GM12878 (cell line): Measurements from ENCODE around the gene PFN3. TPM values are rescaled to one million over a fixed set of nuclear protein-coding genes. Genes with fewer than 3 reads are reported as not detected.

ENCODE experiments used
- CBX5 ChIP-seq: sonication (generic); IDR thresholded peaks from 2 replicates; pipeline ENCODE4 v1.6.1; 2016; ENCODE audit warnings: low read depth, moderate library complexity, mild to moderate bottlenecking, inconsistent platforms
- CHD1 ChIP-seq: IDR thresholded peaks from 2 replicates; pipeline ENCODE4 v1.6.1; 2012; ENCODE audit warnings: low read depth, low read length, improper control_type of control experiment
- CTCF ChIP-seq, 3 experiments: IDR thresholded peaks in 2 of 3; conservative IDR thresholded peaks in 1 of 3; 2 replicates each; pipeline ENCODE4 v1.5.1; 2011; ENCODE audit warnings: low read depth in 3 of 3, low read length in 3 of 3, mild to moderate bottlenecking in 3 of 3, control low read depth in 2 of 3, moderate library complexity in 2 of 3, inconsistent platforms in 1 of 3, mixed read lengths in 1 of 3; ENCODE audit not compliant: control insufficient read depth in 2 of 3, insufficient read depth in 1 of 3; ENCODE audit errors: extremely low read depth in 1 of 3
- GABPA ChIP-seq: IDR thresholded peaks from 2 replicates; pipeline ENCODE4 v1.6.1; 2014; ENCODE audit warnings: antibody characterized with exemption, low read depth, mild to moderate bottlenecking, inconsistent platforms
- HDAC6 ChIP-seq: fragments of 200-600 bp; sonication (generic); IDR thresholded peaks from one replicate; pipeline ENCODE4 v1.8.0; 2017; ENCODE audit warnings: antibody characterized with exemption; ENCODE audit not compliant: unreplicated experiment
- JUNB ChIP-seq: IDR thresholded peaks from 2 replicates; pipeline ENCODE4 v1.6.1; 2016; ENCODE audit warnings: antibody characterized with exemption, mild to moderate bottlenecking
- LARP7 ChIP-seq: fragments of 450-650 bp; IDR thresholded peaks from 2 replicates; pipeline ENCODE4 v1.6.1; 2017; ENCODE audit warnings: mild to moderate bottlenecking
- MEF2A ChIP-seq: IDR thresholded peaks from 2 replicates; pipeline ENCODE4 v1.6.1; 2011; ENCODE audit warnings: low read depth, mild to moderate bottlenecking, low read length, moderate library complexity; ENCODE audit not compliant: insufficient read depth
- MTA3 ChIP-seq: IDR thresholded peaks from 2 replicates; pipeline ENCODE4 v1.6.1; 2012; ENCODE audit warnings: low read length, inconsistent platforms, borderline replicate concordance
- NFYA ChIP-seq: IDR thresholded peaks from 2 replicates; pipeline ENCODE4 v1.6.1; 2011; ENCODE audit warnings: low read depth, mild to moderate bottlenecking, low read length, improper control_type of control experiment, borderline replicate concordance
- NFYB ChIP-seq: IDR thresholded peaks from 2 replicates; pipeline ENCODE4 v1.6.1; 2011; ENCODE audit warnings: low read depth, mild to moderate bottlenecking, low read length, improper control_type of control experiment, moderate library complexity; ENCODE audit not compliant: insufficient read depth
- NR2F1 ChIP-seq: fragments of 450-650 bp; conservative IDR thresholded peaks from 2 replicates; pipeline ENCODE4 v1.6.1; 2017; ENCODE audit warnings: mild to moderate bottlenecking
- PML ChIP-seq: IDR thresholded peaks from 2 replicates; pipeline ENCODE4 v1.6.1; 2012; ENCODE audit warnings: low read length, inconsistent platforms
- RCOR1 ChIP-seq: conservative IDR thresholded peaks from 2 replicates; pipeline ENCODE4 v1.6.1; 2012; ENCODE audit warnings: low read depth, low read length, improper control_type of control experiment
- SIX5 ChIP-seq: IDR thresholded peaks from 2 replicates; pipeline ENCODE4 v1.6.1; 2011; ENCODE audit warnings: mild to moderate bottlenecking, low read depth, low read length, moderate library complexity; ENCODE audit not compliant: severe bottlenecking
- SKIL ChIP-seq: fragments of 450-650 bp; IDR thresholded peaks from 2 replicates; pipeline ENCODE4 v1.6.1; 2017; ENCODE audit warnings: mild to moderate bottlenecking, low read depth, inconsistent platforms; ENCODE audit not compliant: poor library complexity, severe bottlenecking
- SP1 ChIP-seq: IDR thresholded peaks from one replicate; pipeline ENCODE4 v1.6.1; 2011; ENCODE audit warnings: low read depth, low read length
- TCF3 ChIP-seq: IDR thresholded peaks from 2 replicates; pipeline ENCODE4 v1.6.1; 2012; ENCODE audit warnings: low read depth, mild to moderate bottlenecking, low read length, borderline replicate concordance; ENCODE audit not compliant: insufficient read depth
- ZBTB40 ChIP-seq: fragments of 450-650 bp; IDR thresholded peaks from 2 replicates; pipeline ENCODE4 v1.6.1; 2016; ENCODE audit warnings: mild to moderate bottlenecking, moderate library complexity, borderline replicate concordance
- ZNF384 ChIP-seq: IDR thresholded peaks from 2 replicates; pipeline ENCODE4 v1.6.1; 2012; ENCODE audit warnings: low read depth, mild to moderate bottlenecking, low read length, improper control_type of control experiment, borderline replicate concordance
- polyA plus RNA-seq, 11 experiments: library from polyadenylated mRNA; depleted of rRNA in 4 of 11; unstranded in 6 of 11; stranded (reverse) in 5 of 11; fragments of >200 nt; fragmentation: Nextera tagmentation in 4 of 11; fragmentation: Illumina TruSeq in 1 of 11; extraction: Ambion mirVana in 4 of 11; extraction: Trizol in 1 of 11; gene quantifications; 1 replicate in 1 of 11; 2 replicates in 10 of 11; pipeline versions ENCODE4 v1.2.1 to v1.2.3, GENCODE V29; 2011 to 2016; ENCODE audit warnings: inconsistent platforms in 2 of 11, missing spikeins in 2 of 11, low read depth in 1 of 11
- total RNA-seq, 4 experiments: library from RNA; depleted of rRNA in 3 of 4; stranded (reverse); fragments of >200 nt in 3 of 4; fragmentation: Illumina TruSeq in 1 of 4; extraction: Trizol in 1 of 4; gene quantifications; 2 replicates each; pipeline versions ENCODE4 v1.2.1 to v1.2.3, GENCODE V29; 2013 to 2021

The PFN3 gene
- total and polyA plus RNA-seq, 10 of the 15 experiments (the other 5 are each of a cell fraction or from before 2014, with no cell fraction given): not detected

GRCh38 chr5:177362610-177363507 is 37.6 kb downstream of the PFN3 start (continued):
- TF ChIP-seq SIX5 (no peak), PML (no peak), LARP7 (no peak), NR2F1 (peak; percentile 88), NFYA (no peak), RCOR1 (no peak), MTA3 (no peak), ZNF384 (no peak), SKIL (no peak), TCF3 (no peak), MEF2A (no peak), HDAC6 (no peak), JUNB (no peak), CBX5 (no peak), ZBTB40 (no peak), CHD1 (no peak), NFYB (no peak), GABPA (no peak), CTCF (IDR thresholded peaks at IDR 0.05 in 2 of 3, conservative IDR thresholded peaks at IDR 0.05 in 1 of 3; ENCODE audit: control insufficient read depth in 2 of 3, extremely low read depth in 1 of 3, insufficient read depth in 1 of 3, low read depth in 3 of 3, low read length in 3 of 3) (no peak; a peak in 1 of 6 replicates), SP1 (peak; percentile 14)
